Cardiac fibroblast (primary cell): Measurements from ENCODE around the gene TNFRSF14.
A peak's percentile ranks its signal among the peaks of the same experiment; 100 is the strongest.
"Not testable (repeated sequence)": the region's sequence is repeated elsewhere in the genome, so short reads cannot be mapped to it uniquely, and the experiment has no call there.

ENCODE experiments used
- DNase-seq, 2 donors: peaks; one replicate each; pipeline versions ENCODE4 v3.0.0 to v3.0.0-alpha.2; 2010; ENCODE audit warnings: low read depth in 2 of 2
- H3K4me3 ChIP-seq, 2 donors: replicated peaks in 1 of 2; 1 replicate in 1 of 2; 2 replicates in 1 of 2; pipeline ENCODE4 v1.5.1; 2011; ENCODE audit warnings: low read depth in 2 of 2, low read length in 2 of 2, mild to moderate bottlenecking in 2 of 2, moderate library complexity in 1 of 2
- CTCF ChIP-seq: IDR thresholded peaks from one replicate; pipeline ENCODE4 v1.5.1; 2011; ENCODE audit warnings: low read depth, mild to moderate bottlenecking, low read length, inconsistent platforms

Gene TNFRSF14

GRCh38 chr1:2546515-2547209, 9.5 kb upstream of the TNFRSF14 start:
- peak; percentile 69 to 71 for DNase-seq
- no peak for TF ChIP-seq CTCF
- peak overlapping the region; percentile 47 to 55 for H3K4me3 ChIP-seq

- peak overlapping the region; percentile 47 to 55 for H3K4me3 ChIP-seq
- no peak for DNase-seq
- TF ChIP-seq CTCF, result no peak
These were observed 8.7 kb upstream of the TNFRSF14 start for GRCh38 chr1:2547210-2548067.

GRCh38 chr1:2548068-2548589, 8.0 kb upstream of the TNFRSF14 start:
- DNase-seq, result peak; percentile 71 to 73
- TF ChIP-seq CTCF, result peak; percentile 95
- no peak overlapping the region for H3K4me3 ChIP-seq

GRCh38 chr1:2549367-2550029, 6.7 kb upstream of the TNFRSF14 start:
- not testable (repeated sequence) for H3K4me3 ChIP-seq, DNase-seq

GRCh38 chr1:2550309-2550861, 5.8 kb upstream of the TNFRSF14 start:
- not testable (repeated sequence) for H3K4me3 ChIP-seq, DNase-seq

- not testable (repeated sequence) for H3K4me3 ChIP-seq, DNase-seq
These were observed 4.6 kb upstream of the TNFRSF14 start for GRCh38 chr1:2551544-2551943.

- TF ChIP-seq CTCF, result no peak
- no peak for DNase-seq
- no peak overlapping the region for H3K4me3 ChIP-seq
These were observed 4.0 kb upstream of the TNFRSF14 start for GRCh38 chr1:2552189-2552588.

- not testable (repeated sequence) for H3K4me3 ChIP-seq, DNase-seq
These were observed 3.1 kb upstream of the TNFRSF14 start for GRCh38 chr1:2553076-2553475.
